ENCODE results near the gene PRSS56.

Gene PRSS56

GRCh38 chr2:232519581-232520438, at the start of gene PRSS56:
Gene PRSS56, plus strand, starts transcription at chr2:232520388. Its CDS starts 211 bp downstream, at chr2:232520599.
- no peak for DNase-seq (ENCODE audit: low read depth in 4 of 4, low spot score in 1 of 4)

- no peak for DNase-seq (ENCODE audit: low read depth in 4 of 4, low spot score in 1 of 4)
These were observed 46.7 kb upstream of the PRSS56 start for GRCh38 chr2:232473467-232473890.

GRCh38 chr2:232476045-232476444, 44.1 kb upstream of the PRSS56 start:
- DNase-seq (ENCODE audit: low read depth in 4 of 4, low spot score in 1 of 4), result no peak

GRCh38 chr2:232476791-232477190, 43.4 kb upstream of the PRSS56 start:
- DNase-seq (ENCODE audit: low read depth in 4 of 4, low spot score in 1 of 4), result no peak

GRCh38 chr2:232477751-232478510, 42.3 kb upstream of the PRSS56 start:
- DNase-seq (ENCODE audit: low read depth in 4 of 4, low spot score in 1 of 4), result no peak

GRCh38 chr2:232478571-232479340, 41.4 kb upstream of the PRSS56 start:
- no peak for DNase-seq (ENCODE audit: low read depth in 4 of 4, low spot score in 1 of 4)

- no peak for DNase-seq (ENCODE audit: low read depth in 4 of 4, low spot score in 1 of 4)
These were observed 40.6 kb upstream of the PRSS56 start for GRCh38 chr2:232479341-232480200.

GRCh38 chr2:232480201-232481190, 39.7 kb upstream of the PRSS56 start:
- no peak for DNase-seq (ENCODE audit: low read depth in 4 of 4, low spot score in 1 of 4)

- DNase-seq (ENCODE audit: low read depth in 4 of 4, low spot score in 1 of 4), result no peak
These were observed 38.7 kb upstream of the PRSS56 start for GRCh38 chr2:232481322-232482140.

GRCh38 chr2:232482301-232483238, 37.6 kb upstream of the PRSS56 start:
- DNase-seq (ENCODE audit: low read depth in 4 of 4, low spot score in 1 of 4), result no peak

- no peak for DNase-seq (ENCODE audit: low read depth in 4 of 4, low spot score in 1 of 4)
These were observed 36.8 kb upstream of the PRSS56 start for GRCh38 chr2:232483311-232483922.

- DNase-seq (ENCODE audit: low read depth in 4 of 4, low spot score in 1 of 4), result no peak
These were observed 36.1 kb upstream of the PRSS56 start for GRCh38 chr2:232483923-232484627.

GRCh38 chr2:232484628-232485347, 35.4 kb upstream of the PRSS56 start:
- no peak for DNase-seq (ENCODE audit: low read depth in 4 of 4, low spot score in 1 of 4)

GRCh38 chr2:232485348-232485756, 34.8 kb upstream of the PRSS56 start:
- DNase-seq (ENCODE audit: low read depth in 4 of 4, low spot score in 1 of 4), result no peak

GRCh38 chr2:232485757-232486557, 34.2 kb upstream of the PRSS56 start:
- DNase-seq (ENCODE audit: low read depth in 4 of 4, low spot score in 1 of 4), result no peak

Measured in stimulated activated CD4-positive, alpha-beta T cell treated with anti-CD3 and anti-CD28 coated beads, Interleukin-1b, Interleukin-23, amount 100 ng/mL, for 24 hours (primary cell).